CD4-positive, alpha-beta T cell treated with Interleukin-15 for 1 hour (primary cell): ENCODE data around the gene HSPA5.
"Not testable (repeated sequence)": the region's sequence is repeated elsewhere in the genome, so short reads cannot be mapped to it uniquely, and the experiment has no call there.

Experiments used
- DNase-seq: peaks from one replicate; pipeline ENCODE4 v3.0.0-alpha.2; 2020

The HSPA5 gene

GRCh38 chr9:125241863-125242739 is 958 bp upstream of the HSPA5 start:
- DNase-seq: no peak

DNA sequence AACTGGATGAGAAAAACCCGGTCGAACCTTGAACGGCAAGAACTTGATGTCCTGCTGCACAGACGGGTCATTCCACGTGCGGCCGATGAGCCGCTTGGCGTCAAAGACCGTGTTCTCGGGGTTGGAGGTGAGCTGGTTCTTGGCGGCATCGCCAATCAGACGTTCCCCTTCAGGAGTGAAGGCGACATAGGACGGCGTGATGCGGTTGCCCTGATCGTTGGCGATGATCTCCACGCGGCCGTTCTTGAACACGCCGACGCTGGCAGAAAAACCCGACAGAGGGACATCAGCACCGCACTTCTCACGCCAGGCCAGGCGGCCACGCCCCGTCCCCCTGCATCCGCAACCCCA is 519 bp downstream of the HSPA5 start:
- peak; percentile 46 for DNase-seq

- no peak for DNase-seq
Observed at GRCh38 chr9:125239631-125240597, 1.2 kb downstream of the HSPA5 start.

- no peak for DNase-seq
Observed at GRCh38 chr9:125238915-125239446, 2.2 kb downstream of the HSPA5 start.

GRCh38 chr9:125238127-125238914 is 2.8 kb downstream of the HSPA5 start:
- DNase-seq: no peak

DNA sequence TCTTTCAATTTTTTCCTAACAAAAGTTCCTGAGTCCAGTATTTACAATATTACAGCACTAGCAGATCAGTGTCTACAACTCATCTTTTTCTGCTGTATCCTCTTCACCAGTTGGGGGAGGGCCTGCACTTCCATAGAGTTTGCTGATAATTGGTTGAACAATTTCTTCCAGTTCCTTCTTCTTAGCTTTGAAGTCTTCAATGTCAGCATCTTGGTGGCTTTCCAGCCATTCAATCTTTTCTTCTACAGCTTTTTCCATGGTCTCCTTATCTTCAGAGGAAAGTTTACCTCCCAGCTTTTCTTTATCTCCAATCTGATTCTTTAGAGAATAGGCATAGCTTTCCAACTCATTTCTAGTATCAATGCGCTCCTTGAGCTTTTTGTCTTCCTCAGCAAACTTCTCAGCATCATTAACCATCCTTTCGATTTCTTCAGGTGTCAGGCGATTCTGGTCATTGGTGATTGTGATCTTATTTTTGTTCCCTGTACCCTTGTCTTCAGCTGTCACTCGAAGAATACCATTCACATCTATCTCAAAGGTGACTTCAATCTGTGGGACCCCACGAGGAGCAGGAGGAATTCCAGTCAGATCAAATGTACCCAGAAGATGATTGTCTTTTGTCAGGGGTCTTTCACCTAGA is 4.5 kb downstream of the HSPA5 start:
- not testable (repeated sequence) for DNase-seq

GRCh38 chr9:125235804-125236519 is 5.2 kb downstream of the HSPA5 start:
- no peak for DNase-seq

DNA sequence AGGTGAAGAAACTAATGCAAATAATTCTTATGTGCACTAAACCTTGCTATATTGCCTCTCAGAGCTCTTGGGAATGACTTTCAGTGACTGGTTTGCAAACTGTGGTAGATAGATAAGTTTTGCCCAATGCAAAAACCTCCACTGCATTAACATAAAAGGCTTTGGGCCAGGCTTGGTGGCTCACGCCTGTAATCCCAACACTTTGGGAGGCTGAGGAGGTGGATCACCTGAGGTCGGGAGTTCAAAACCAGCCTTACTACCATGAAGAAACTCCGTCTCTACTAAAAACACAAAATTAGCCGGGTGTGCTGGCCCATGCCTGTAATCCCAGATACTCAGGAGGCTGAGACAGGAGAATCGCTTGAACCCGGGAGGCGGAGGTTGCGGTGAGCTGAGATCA is 7.0 kb downstream of the HSPA5 start:
- not testable (repeated sequence) for DNase-seq

DNA sequence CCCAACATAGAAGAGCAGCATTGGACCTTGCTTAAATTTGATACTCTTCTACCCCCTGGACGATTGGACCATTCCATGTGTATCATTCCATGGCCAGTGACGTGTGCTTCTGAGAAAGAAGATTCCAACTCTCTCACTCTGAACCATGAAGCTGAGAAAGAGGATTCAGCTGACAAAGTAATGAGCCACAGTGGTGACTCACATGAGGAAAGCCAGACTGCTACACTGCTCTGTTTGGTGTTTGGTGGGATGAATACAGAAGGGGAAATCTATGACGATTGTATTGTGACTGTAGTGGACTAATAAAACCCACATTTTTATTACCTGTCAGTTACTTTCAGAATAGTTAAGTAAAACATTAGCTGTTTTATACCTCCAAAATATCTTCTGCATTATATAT is 7.5 kb downstream of the HSPA5 start:
- DNase-seq: no peak

DNA sequence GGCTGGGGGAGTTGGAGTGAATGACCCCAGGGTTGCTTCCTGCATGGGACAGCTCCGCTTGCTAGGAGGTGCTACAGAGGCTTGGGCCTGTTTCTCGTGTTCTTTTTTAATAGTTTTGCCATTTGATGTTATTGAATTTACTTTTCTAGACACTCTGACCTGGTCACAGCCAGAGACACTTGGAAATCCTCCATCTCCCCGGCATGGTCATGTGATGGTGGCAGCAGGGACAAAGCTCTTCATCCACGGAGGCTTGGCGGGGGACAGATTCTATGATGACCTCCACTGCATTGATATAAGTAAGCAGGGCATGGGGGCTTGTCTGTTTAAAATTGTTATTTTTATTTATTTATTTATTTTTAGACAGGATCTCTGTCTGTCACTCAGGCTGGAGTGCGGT is 13.4 kb downstream of the HSPA5 start:
- no peak for DNase-seq

DNA sequence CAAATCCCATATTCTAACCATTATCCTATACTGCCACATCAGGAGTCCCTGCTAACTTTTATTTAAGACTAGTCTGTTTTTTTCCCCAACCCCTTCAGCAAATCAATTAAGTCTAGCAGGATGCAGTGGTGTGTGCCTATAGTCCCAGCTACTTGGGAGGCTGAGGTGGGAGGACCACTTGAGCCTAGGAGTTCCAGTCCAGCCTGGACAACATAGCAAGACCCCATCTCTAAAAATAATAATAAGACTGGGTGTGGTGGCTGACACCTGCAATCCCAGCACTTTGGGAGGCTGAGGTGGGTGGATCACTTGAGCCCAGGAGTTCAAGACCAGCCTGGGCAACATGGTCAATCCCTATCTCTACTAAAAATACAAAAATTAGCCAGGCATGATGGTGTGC is 16.3 kb downstream of the HSPA5 start:
- not testable (repeated sequence) for DNase-seq

DNA sequence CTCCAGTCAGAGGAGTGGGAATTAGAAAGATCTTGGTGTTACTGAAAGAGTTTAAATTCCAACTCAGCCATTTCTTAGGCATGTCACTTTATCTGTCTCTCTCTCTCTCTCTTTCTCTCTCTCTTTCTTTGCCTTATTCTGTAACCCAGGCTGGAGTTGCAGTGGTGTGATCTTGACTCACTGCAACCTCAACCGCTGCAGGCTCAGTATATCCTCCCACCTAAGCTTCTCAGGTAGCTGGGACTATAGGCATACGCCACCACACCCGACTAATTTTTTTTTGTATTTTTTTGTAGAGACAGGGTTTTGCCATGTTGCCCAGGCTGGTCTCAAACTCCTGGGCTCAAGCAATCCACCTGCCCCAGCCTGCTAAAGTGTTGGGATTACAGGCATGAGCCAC is 22.5 kb downstream of the HSPA5 start:
- no peak for DNase-seq

GRCh38 chr9:125214186-125214585 is 27.0 kb downstream of the HSPA5 start:
- DNase-seq: no peak

GRCh38 chr9:125204477-125204876 is 36.7 kb downstream of the HSPA5 start:
- no peak for DNase-seq

- no peak for DNase-seq
Observed at GRCh38 chr9:125202846-125203618, 38.1 kb downstream of the HSPA5 start.

GRCh38 chr9:125200216-125201047 is 40.7 kb downstream of the HSPA5 start, which contains the start of gene RABEPK:
TSS of gene RABEPK (plus strand) at chr9:125200542. CDS start at chr9:125203014, 2,472 bp downstream.
- peak; percentile 85 for DNase-seq

DNA sequence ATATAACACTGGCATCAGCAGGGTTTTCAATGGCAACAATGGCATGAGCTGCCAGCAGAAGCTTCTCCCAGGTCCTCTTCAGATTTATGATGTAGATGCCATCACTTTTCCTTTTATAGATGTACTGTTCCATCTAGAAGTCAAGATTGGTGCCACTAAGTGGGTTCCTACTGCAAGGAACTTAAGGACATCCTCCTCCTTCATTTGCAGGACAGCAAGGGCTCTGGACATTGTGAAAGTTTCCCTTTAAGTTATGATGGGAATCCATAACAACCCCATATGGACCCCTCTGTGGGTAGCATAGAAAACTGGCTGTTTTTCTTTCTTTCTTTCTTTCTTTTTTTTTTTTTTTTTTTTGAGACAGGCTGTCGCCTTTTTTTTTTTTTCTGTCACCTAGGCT is 45.6 kb downstream of the HSPA5 start:
- not testable (repeated sequence) for DNase-seq

DNA sequence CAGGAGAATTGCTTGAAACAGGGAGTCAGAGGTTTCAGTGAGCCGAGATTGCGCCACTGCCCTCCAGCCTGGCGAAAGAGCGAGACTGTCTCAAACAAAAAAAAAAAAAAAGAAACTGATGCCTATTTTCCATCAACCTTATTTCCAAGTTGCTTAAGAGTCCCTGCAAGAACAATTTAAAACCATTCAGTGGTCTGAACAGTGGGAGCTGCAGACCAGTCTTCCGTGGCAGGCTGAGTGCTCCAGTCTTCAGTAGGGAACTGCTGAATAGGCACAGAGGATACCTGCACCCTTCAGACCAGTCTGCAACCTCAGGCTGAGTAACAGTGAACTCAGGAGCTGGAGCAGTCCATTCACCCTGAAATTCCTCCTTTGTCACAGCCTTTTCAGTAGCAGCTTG is 46.7 kb downstream of the HSPA5 start:
- DNase-seq: not testable (repeated sequence)

- no peak for DNase-seq
Observed at GRCh38 chr9:125190361-125190801, 50.8 kb downstream of the HSPA5 start.
